ENCODE results near the gene SPRING1.

The SPRING1 gene

GRCh38 chr12:116703214-116703795, 34.6 kb downstream of the SPRING1 start:
- CTCF ChIA-PET = interaction anchor here (0.5 to 3.1 kb wide), 36 partner anchors 11 to 863 kb away, joined by 3 to 31 read pairs (median 3); partner anchors contain the start of gene HRK
- POLR2A ChIA-PET = no interaction called here
- H3K36me3 ChIP-seq (ENCODE audit: control insufficient read depth in 2 of 2, insufficient read depth in 1 of 2, low read length in 2 of 2) = no peaks in the 10 kb centered on the region
- no peaks in the 10 kb centered on the region for H3K4me1 ChIP-seq (ENCODE audit: control insufficient read depth, insufficient read depth, low read length)
- H3K4me3 ChIP-seq (ENCODE audit: low read depth, low read length) = no peak overlapping the region
- H3K9me3 ChIP-seq (ENCODE audit: control insufficient read depth, insufficient read depth, low read depth, low read length) = no peaks in the 10 kb centered on the region
- H3K27ac ChIP-seq (ENCODE audit: extremely low read depth, low read depth, low read length) = no peak overlapping the region
- TF ChIP-seq SCRT1 (tag by site-specific recombination; IDR thresholded peaks at IDR 0.05; ENCODE audit: borderline replicate concordance) (peak; percentile 94), ZNF623 (tag by site-specific recombination; IDR thresholded peaks at IDR 0.05) (no peak), ZNF2 (tag by site-specific recombination; IDR thresholded peaks at IDR 0.05) (peak; percentile 90), ZNF571 (tag by site-specific recombination; IDR thresholded peaks at IDR 0.05) (no peak), ZNF792 (tag by site-specific recombination; IDR thresholded peaks at IDR 0.05) (no peak), ZNF26 (tag by site-specific recombination; IDR thresholded peaks at IDR 0.05) (no peak), KLF17 (tag by site-specific recombination; IDR thresholded peaks at IDR 0.05) (no peak), ZBTB20 (tag by site-specific recombination; IDR thresholded peaks at IDR 0.05) (no peak), CTCF (tag by site-specific recombination; IDR thresholded peaks at IDR 0.05) (peak; percentile 80), ZNF561 (tag by site-specific recombination; IDR thresholded peaks at IDR 0.05; ENCODE audit: borderline replicate concordance) (no peak), ZNF324 (tag by site-specific recombination; IDR thresholded peaks at IDR 0.05) (no peak), ZFP69B (tag by site-specific recombination; IDR thresholded peaks at IDR 0.05) (no peak), ZNF654 (tag by site-specific recombination; IDR thresholded peaks at IDR 0.05; ENCODE audit: low read depth) (peak; percentile 100), ZNF10 (tag by site-specific recombination; IDR thresholded peaks at IDR 0.05) (no peak), ZBTB48 (tag by site-specific recombination; IDR thresholded peaks at IDR 0.05) (peak; percentile 38; the same call in 1 of the 2 replicates), ZNF600 (tag by site-specific recombination; IDR thresholded peaks at IDR 0.05) (no peak), ZNF416 (tag by site-specific recombination; IDR thresholded peaks at IDR 0.05) (no peak), ZIC2 (tag by site-specific recombination; IDR thresholded peaks at IDR 0.05) (no peak), ZBTB17 (tag by site-specific recombination; IDR thresholded peaks at IDR 0.05) (0 out of 2 replicates have a peak, but pooled peaks have one; percentile 35), MEIS1 (CRISPR knock-in tag; IDR thresholded peaks at IDR 0.05; ENCODE audit: borderline replicate concordance) (no peak), ZNF341 (tag by site-specific recombination; IDR thresholded peaks at IDR 0.05; ENCODE audit: low read depth) (no peak), ZNF184 (tag by site-specific recombination; IDR thresholded peaks at IDR 0.05) (no peak), ZBTB44 (tag by site-specific recombination; IDR thresholded peaks at IDR 0.05) (peak; percentile 45; the same call in 1 of the 2 replicates)
- TF ChIP-seq, protein P1, sequence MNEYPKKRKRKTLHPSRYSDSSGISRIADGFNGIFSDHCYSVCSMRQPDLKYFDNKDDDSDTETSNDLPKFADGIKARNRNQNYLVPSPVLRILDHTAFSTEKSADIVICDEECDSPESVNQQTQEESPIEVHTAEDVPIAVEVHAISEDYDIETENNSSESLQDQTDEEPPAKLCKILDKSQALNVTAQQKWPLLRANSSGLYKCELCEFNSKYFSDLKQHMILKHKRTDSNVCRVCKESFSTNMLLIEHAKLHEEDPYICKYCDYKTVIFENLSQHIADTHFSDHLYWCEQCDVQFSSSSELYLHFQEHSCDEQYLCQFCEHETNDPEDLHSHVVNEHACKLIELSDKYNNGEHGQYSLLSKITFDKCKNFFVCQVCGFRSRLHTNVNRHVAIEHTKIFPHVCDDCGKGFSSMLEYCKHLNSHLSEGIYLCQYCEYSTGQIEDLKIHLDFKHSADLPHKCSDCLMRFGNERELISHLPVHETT (tag by site-specific recombination; IDR thresholded peaks at IDR 0.05) = 0 out of 2 replicates have a peak, but pooled peaks have one; percentile 46
- TF ChIP-seq, protein P2, sequence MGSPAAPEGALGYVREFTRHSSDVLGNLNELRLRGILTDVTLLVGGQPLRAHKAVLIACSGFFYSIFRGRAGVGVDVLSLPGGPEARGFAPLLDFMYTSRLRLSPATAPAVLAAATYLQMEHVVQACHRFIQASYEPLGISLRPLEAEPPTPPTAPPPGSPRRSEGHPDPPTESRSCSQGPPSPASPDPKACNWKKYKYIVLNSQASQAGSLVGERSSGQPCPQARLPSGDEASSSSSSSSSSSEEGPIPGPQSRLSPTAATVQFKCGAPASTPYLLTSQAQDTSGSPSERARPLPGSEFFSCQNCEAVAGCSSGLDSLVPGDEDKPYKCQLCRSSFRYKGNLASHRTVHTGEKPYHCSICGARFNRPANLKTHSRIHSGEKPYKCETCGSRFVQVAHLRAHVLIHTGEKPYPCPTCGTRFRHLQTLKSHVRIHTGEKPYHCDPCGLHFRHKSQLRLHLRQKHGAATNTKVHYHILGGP (tag by site-specific recombination; IDR thresholded peaks at IDR 0.05) = no peak
- TF ChIP-seq, protein P3, sequence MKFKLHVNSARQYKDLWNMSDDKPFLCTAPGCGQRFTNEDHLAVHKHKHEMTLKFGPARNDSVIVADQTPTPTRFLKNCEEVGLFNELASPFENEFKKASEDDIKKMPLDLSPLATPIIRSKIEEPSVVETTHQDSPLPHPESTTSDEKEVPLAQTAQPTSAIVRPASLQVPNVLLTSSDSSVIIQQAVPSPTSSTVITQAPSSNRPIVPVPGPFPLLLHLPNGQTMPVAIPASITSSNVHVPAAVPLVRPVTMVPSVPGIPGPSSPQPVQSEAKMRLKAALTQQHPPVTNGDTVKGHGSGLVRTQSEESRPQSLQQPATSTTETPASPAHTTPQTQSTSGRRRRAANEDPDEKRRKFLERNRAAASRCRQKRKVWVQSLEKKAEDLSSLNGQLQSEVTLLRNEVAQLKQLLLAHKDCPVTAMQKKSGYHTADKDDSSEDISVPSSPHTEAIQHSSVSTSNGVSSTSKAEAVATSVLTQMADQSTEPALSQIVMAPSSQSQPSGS (tag by site-specific recombination; IDR thresholded peaks at IDR 0.05; ENCODE audit: low read depth) = peak; percentile 3; the same call in 1 of the 2 replicates
